ENCODE results near the gene TAF4. TPM values are rescaled to one million over a fixed set of nuclear protein-coding genes. Genes with fewer than 3 reads are reported as not detected.

TAF4 gene, protein sequence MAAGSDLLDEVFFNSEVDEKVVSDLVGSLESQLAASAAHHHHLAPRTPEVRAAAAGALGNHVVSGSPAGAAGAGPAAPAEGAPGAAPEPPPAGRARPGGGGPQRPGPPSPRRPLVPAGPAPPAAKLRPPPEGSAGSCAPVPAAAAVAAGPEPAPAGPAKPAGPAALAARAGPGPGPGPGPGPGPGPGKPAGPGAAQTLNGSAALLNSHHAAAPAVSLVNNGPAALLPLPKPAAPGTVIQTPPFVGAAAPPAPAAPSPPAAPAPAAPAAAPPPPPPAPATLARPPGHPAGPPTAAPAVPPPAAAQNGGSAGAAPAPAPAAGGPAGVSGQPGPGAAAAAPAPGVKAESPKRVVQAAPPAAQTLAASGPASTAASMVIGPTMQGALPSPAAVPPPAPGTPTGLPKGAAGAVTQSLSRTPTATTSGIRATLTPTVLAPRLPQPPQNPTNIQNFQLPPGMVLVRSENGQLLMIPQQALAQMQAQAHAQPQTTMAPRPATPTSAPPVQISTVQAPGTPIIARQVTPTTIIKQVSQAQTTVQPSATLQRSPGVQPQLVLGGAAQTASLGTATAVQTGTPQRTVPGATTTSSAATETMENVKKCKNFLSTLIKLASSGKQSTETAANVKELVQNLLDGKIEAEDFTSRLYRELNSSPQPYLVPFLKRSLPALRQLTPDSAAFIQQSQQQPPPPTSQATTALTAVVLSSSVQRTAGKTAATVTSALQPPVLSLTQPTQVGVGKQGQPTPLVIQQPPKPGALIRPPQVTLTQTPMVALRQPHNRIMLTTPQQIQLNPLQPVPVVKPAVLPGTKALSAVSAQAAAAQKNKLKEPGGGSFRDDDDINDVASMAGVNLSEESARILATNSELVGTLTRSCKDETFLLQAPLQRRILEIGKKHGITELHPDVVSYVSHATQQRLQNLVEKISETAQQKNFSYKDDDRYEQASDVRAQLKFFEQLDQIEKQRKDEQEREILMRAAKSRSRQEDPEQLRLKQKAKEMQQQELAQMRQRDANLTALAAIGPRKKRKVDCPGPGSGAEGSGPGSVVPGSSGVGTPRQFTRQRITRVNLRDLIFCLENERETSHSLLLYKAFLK
- 10 to 100 TPM; 18.9 to 93.5 (median 31.0) TPM for total RNA-seq

DNA sequence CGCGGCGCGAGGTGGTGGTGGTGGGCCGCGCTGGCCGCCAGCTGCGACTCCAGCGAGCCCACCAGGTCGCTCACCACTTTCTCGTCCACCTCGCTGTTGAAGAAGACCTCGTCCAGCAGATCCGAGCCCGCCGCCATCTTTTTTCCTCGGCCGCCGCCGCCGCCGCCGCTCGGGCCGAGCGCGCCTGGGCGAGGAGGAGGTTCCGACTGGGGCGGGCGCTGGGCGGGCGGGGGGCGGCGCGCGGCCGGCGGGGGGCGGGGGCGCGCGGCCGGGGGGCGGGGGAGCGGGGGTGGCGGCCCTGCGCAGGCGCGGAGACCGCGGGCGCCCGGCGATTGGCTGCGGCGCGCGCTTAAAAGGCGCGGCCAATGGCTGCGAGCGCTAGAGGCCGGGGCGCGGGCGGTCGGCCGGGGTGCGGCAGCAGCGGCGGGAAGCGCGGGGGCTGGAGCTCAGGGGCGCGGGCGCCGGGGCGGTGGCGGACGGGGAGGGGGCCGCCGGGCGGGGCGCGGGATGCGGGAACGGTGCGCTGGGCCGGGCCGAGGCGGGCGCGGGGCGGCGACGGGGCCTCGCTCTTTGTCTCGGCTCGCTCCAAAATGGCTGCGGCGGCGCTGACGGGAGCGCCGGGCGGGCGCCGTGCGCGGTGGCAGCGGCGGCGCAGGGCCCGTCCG, at the start of gene TAF4:
Gene TAF4, minus strand, starts transcription at position 208 of the 665 bp plus-strand sequence. Its CDS starts 71 bp downstream, at position 137.
- H3K4me1 ChIP-seq = peaks cover 15 to 59% (median 17%) of the 10 kb centered on the region in 4 donors
- TF ChIP-seq POLR2A (IDR thresholded peaks at IDR 0.05) = peak; percentile 43 to 91
- no peak for TF ChIP-seq CTCF (IDR thresholded peaks at IDR 0.05)
- H3K4me3 ChIP-seq = peak within 1 kb of the TSS; percentile 64 to 91 (median 83)
- no peaks in the 10 kb centered on the region for H3K27me3 ChIP-seq
- peak; percentile 63 to 89 (median 84) for DNase-seq
- peak within 1 kb of the TSS; percentile 83 to 100 (median 94) for H3K27ac ChIP-seq
- peaks cover 0 to 4% (median 0%) of the 10 kb centered on the region in 3 donors for H3K36me3 ChIP-seq
- no peaks in the 10 kb centered on the region for H3K9me3 ChIP-seq

DNA sequence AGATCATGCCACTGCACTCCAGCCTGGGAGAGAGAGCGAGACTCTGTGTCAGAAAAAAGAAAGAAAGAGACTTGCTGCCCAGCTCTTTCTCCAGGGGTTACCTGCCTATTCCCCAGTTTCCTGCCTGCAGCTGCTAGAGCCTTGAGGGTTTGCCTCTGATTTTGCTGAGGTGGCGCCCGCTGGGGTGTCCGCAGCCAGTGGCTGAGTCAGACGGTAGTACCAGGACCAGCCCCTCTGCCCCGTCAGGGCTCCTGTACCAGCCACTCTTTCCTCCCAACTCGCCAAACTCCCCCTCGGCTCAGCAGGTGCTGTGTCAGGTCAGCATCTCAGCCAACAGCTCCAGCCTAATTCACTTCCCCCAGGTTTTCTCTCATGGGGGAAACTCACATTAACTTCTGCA, 49.2 kb upstream of the TAF4 start:
- H3K27me3 ChIP-seq = no peaks in the 10 kb centered on the region

GRCh38 chr20:62112368-62112767, 46.7 kb upstream of the TAF4 start:
- Histone ChIP-seq H3K36me3 (no peaks in the 10 kb centered on the region), H3K27ac (no peak overlapping the region), H3K9me3 (peaks cover 0 to 58% (median 24%) of the 10 kb centered on the region in 4 donors), H3K4me3 (no peak overlapping the region), H3K4me1 (no peaks in the 10 kb centered on the region), H3K27me3 (no peaks in the 10 kb centered on the region)
- no peak for TF ChIP-seq POLR2A (IDR thresholded peaks at IDR 0.05)
- TF ChIP-seq CTCF (IDR thresholded peaks at IDR 0.05) = no peak
- DNase-seq = no peak

More for the DNA sequence above, 49.2 kb upstream of the TAF4 start:
- H3K4me3 ChIP-seq = no peak overlapping the region
- H3K27ac ChIP-seq = no peak overlapping the region
- DNase-seq = no peak
- H3K9me3 ChIP-seq = peaks cover 0 to 43% (median 16%) of the 10 kb centered on the region in 4 donors
- peaks cover 0 to 3% (median 0%) of the 10 kb centered on the region in 4 donors for H3K4me1 ChIP-seq
- TF ChIP-seq CTCF (IDR thresholded peaks at IDR 0.05) (no peak), POLR2A (IDR thresholded peaks at IDR 0.05) (no peak)
- H3K36me3 ChIP-seq = no peaks in the 10 kb centered on the region

DNA sequence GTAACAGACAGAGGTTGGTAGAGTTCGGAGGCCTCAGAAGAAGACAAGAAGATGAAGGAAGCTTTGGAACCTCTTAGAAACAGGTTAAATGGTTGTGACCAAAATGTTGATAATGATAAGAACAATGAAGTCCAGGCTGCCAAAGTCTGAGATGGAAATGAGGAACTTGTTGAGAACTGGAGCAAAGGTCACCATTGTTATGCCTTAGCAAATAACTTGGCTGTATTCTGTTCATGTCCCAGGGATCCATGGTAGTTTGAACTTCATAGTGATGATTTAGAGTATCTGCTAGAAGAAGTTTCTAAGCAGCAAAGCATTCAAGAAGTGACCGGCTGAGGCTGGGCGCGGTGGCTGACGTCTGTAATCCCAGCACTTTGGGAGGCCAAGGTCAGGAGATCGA, 45.5 kb upstream of the TAF4 start:
- no peaks in the 10 kb centered on the region for H3K27me3 ChIP-seq
- no peak overlapping the region for H3K27ac ChIP-seq
- no peaks in the 10 kb centered on the region for H3K36me3 ChIP-seq
- no peak for DNase-seq
- TF ChIP-seq CTCF (IDR thresholded peaks at IDR 0.05) (no peak), POLR2A (IDR thresholded peaks at IDR 0.05) (no peak)
- H3K4me1 ChIP-seq = no peaks in the 10 kb centered on the region
- no peak overlapping the region for H3K4me3 ChIP-seq
- H3K9me3 ChIP-seq = peaks cover 0 to 60% (median 30%) of the 10 kb centered on the region in 4 donors

GRCh38 chr20:62105592-62105991, 39.9 kb upstream of the TAF4 start:
- H3K9me3 ChIP-seq = peaks cover 0 to 48% (median 19%) of the 10 kb centered on the region in 4 donors
- peaks cover 0 to 4% (median 0%) of the 10 kb centered on the region in 4 donors for H3K4me1 ChIP-seq
- no peak for DNase-seq
- H3K27me3 ChIP-seq = no peaks in the 10 kb centered on the region
- H3K27ac ChIP-seq = no peak overlapping the region
- no peak for TF ChIP-seq POLR2A (IDR thresholded peaks at IDR 0.05)
- no peak for TF ChIP-seq CTCF (IDR thresholded peaks at IDR 0.05)
- no peak overlapping the region for H3K4me3 ChIP-seq
- H3K36me3 ChIP-seq = no peaks in the 10 kb centered on the region

Measured in Peyer's patch (tissue), 4 donors.